Measurements from ENCODE around the gene LUC7L3.

DNA sequence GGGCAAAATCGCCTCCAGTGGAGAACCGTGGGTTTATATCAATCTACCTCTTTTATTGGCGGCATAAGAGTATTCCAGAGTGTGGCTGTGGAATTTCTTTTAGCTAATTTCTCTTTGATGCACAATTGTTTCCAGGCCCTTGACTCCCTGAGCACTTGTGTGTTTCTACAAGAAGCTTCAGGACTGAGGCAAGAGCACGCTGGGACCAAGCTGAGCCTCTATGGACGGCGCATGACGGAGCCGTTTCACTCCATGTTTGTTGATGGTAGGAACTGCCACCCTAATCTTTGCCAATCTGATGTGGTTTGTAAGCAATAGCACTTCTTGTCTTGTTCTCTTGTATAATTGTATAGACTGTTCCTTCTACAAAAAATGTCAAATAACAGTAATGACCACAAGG, 59.1 kb downstream of the LUC7L3 start:
- TF ChIP-seq, protein P1, sequence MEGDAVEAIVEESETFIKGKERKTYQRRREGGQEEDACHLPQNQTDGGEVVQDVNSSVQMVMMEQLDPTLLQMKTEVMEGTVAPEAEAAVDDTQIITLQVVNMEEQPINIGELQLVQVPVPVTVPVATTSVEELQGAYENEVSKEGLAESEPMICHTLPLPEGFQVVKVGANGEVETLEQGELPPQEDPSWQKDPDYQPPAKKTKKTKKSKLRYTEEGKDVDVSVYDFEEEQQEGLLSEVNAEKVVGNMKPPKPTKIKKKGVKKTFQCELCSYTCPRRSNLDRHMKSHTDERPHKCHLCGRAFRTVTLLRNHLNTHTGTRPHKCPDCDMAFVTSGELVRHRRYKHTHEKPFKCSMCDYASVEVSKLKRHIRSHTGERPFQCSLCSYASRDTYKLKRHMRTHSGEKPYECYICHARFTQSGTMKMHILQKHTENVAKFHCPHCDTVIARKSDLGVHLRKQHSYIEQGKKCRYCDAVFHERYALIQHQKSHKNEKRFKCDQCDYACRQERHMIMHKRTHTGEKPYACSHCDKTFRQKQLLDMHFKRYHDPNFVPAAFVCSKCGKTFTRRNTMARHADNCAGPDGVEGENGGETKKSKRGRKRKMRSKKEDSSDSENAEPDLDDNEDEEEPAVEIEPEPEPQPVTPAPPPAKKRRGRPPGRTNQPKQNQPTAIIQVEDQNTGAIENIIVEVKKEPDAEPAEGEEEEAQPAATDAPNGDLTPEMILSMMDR (IDR thresholded peaks at IDR 0.05), result no peak
- TF ChIP-seq POLR2AphosphoS5 (IDR thresholded peaks at IDR 0.05), result no peak

Data from stomach (tissue), 4 donors.